ENCODE results near the gene CD247. TPM values are rescaled to one million over a fixed set of nuclear protein-coding genes. Genes with fewer than 3 reads are reported as not detected.

Gene CD247
- total RNA-seq, 2 donors from 2014 or later, result 0.96 TPM; not detected in 1

DNA sequence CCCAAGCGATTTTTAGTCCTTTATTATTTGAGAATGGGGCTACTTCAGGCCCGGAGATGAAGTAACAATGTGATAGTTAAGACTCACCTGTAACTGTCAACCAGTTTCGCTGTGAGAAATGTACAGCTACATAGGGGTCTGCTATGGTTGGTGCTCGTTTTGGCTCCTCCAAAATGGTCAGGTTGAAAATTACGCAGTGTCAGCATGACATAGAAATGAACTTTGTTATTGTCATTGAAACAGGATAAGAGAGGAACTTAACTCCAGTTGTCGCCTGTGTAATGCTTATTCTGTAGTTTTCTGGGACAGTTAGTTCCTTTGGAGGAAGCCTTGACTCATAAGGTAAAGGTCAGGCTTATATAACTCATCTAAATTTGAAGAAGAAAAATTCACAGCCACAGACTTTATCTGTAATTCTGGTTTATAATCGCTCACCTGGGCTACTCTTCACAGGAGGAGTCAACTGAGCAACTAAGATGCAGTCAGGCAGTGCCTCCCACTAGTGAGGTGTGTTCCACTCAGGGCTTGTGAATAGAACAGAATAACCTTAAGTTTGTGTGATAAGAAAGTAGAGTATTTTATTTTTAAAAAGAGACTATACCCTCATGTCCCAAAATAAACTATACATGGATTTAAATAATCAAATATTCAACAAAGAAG lies 130.9 kb downstream of the CD247 start:
- Histone ChIP-seq H3K4me1 (replicated peaks) (no peaks in the 10 kb centered on the region), H3K36me3 (no peaks in the 10 kb centered on the region), H3K4me3 (no peak overlapping the region), H3K27ac (no peak overlapping the region), H3K9me3 (no peaks in the 10 kb centered on the region), H3K27me3 (replicated peaks; ENCODE audit: insufficient read depth) (no peaks in the 10 kb centered on the region)
- no peak for DNase-seq (ENCODE audit: low spot score)
- intact Hi-C loops (cut with DNase I), result no loop called here
- 93% methylated on average over 7 of the region's 7 CpGs for WGBS
- TF ChIP-seq POLR2AphosphoS5 (IDR thresholded peaks at IDR 0.05), result no peak
- no peak for TF ChIP-seq CTCF (IDR thresholded peaks at IDR 0.05)
- TF ChIP-seq POLR2A (IDR thresholded peaks at IDR 0.05), result no peak

Other genes starting within 250 kb of the CD247 start
- gene CREG1, start 35.2 kb upstream of the CD247 start, total RNA-seq, result 100 to 1,000 TPM; 132 to 204 TPM
- gene RCSD1, start 111.7 kb upstream of the CD247 start, total RNA-seq, result 10 to 100 TPM in 1 of 2 donors, 1 to 10 TPM in 1; 2.8 to 13.8 TPM
- 100 to 1,000 TPM in 1 of 2 donors, 10 to 100 TPM in 1; 52.5 to 135 TPM for gene MPZL1, start 203.5 kb upstream of the CD247 start, total RNA-seq

Data from prostate gland (tissue), 2 donors.